B cell (primary cell): ENCODE data around the gene NBAS. TPM values are rescaled to one million over a fixed set of nuclear protein-coding genes. Genes with fewer than 3 reads are reported as not detected.

Experiments
- ATAC-seq: fragments of 200-7000 bp; cut with Tn5 transposase; one replicate; pipeline ENCODE4 v1.10.0; 2021; ENCODE audit warnings: low read depth, mild to moderate bottlenecking, moderate number of reproducible peaks, moderate library complexity
- CTCF ChIA-PET: fragments of 350-600 bp; sonication (Branson Sonifier 250); formaldehyde crosslinking; loops from one replicate; lab custom pipeline; 2021; ENCODE audit warnings: antibody characterized with exemption, inconsistent platforms; lab: Charles Lee
- POLR2A ChIA-PET: fragments of 350-600 bp; sonication (Branson Sonifier 250); formaldehyde crosslinking; loops from one replicate; lab custom pipeline; 2021; ENCODE audit warnings: antibody characterized with exemption; lab: Charles Lee
- DNase-seq: peaks from one replicate; pipeline ENCODE4 v3.0.0; 2013
- H2AFZ ChIP-seq: 2 replicates; pipeline ENCODE4 v1.6.1; 2012; ENCODE audit warnings: mild to moderate bottlenecking, low read depth, low read length; ENCODE audit not compliant: insufficient read depth, poor library complexity, severe bottlenecking
- H3K27ac ChIP-seq, 2 donors: 1 replicate in 1 of 2; 2 replicates in 1 of 2; pipeline ENCODE4 v1.5.1; 2012 to 2013; ENCODE audit warnings: low read length in 2 of 2, mild to moderate bottlenecking in 2 of 2, moderate library complexity in 1 of 2
- H3K27me3 ChIP-seq, 4 experiments: fragments of 200-600 bp in 1 of 4; sonication (generic) in 1 of 4; replicated peaks in 1 of 4; 1 replicate in 2 of 4; 2 replicates in 2 of 4; pipeline versions ENCODE4 v1.6.1 to v1.7.0; 2013 to 2016; ENCODE audit warnings: low read length in 3 of 4, mild to moderate bottlenecking in 2 of 4, mixed read lengths in 1 of 4, moderate library complexity in 1 of 4; ENCODE audit not compliant: insufficient read depth in 4 of 4, control insufficient read depth in 3 of 4; ENCODE audit errors: control extremely low read depth in 1 of 4
- H3K36me3 ChIP-seq, 2 experiments: replicated peaks in 1 of 2; 1 replicate in 1 of 2; 2 replicates in 1 of 2; pipeline versions ENCODE4 v1.6.1 to v1.7.1; 2013; ENCODE audit warnings: low read length in 1 of 2; ENCODE audit not compliant: insufficient read depth in 2 of 2, control insufficient read depth in 1 of 2; ENCODE audit errors: control extremely low read depth in 1 of 2, extremely low read depth in 1 of 2
- H3K4me1 ChIP-seq, 2 donors: fragments of 200-600 bp in 1 of 2; sonication (generic) in 1 of 2; 1 replicate in 1 of 2; 2 replicates in 1 of 2; pipeline versions ENCODE4 v1.5.1 to v1.6.1; 2013 to 2017; ENCODE audit warnings: low read length in 2 of 2; ENCODE audit not compliant: control insufficient read depth in 2 of 2, insufficient read depth in 2 of 2
- H3K4me2 ChIP-seq: replicated peaks from 2 replicates; pipeline ENCODE3; 2012; ENCODE audit warnings: mild to moderate bottlenecking, low read depth, low read length; ENCODE audit not compliant: poor library complexity, severe bottlenecking
- H3K4me3 ChIP-seq, 5 experiments: fragments of 200-600 bp in 1 of 5; sonication (generic) in 1 of 5; 1 replicate in 3 of 5; 2 replicates in 2 of 5; pipeline versions ENCODE4 v1.5.1 to v1.7.0; 2011 to 2016; ENCODE audit warnings: low read length in 4 of 5, mild to moderate bottlenecking in 4 of 5, low read depth in 2 of 5, control low read depth in 1 of 5, moderate library complexity in 1 of 5; ENCODE audit not compliant: insufficient read depth in 1 of 5; ENCODE audit errors: control extremely low read depth in 1 of 5, extremely low read depth in 1 of 5
- H3K79me2 ChIP-seq: fragments of 200-600 bp; sonication (generic); one replicate; pipeline ENCODE4 v1.6.0; 2016; ENCODE audit warnings: low read length; ENCODE audit not compliant: control insufficient read depth, insufficient read depth
- H3K9ac ChIP-seq: fragments of 200-600 bp; sonication (generic); 2 replicates; pipeline ENCODE4 v1.6.1; 2017; ENCODE audit warnings: mild to moderate bottlenecking, low read length, moderate library complexity
- H3K9me3 ChIP-seq, 3 donors: one replicate each; pipeline versions ENCODE4 v1.6.1 to v1.7.1; 2013; ENCODE audit warnings: low read length in 2 of 3; ENCODE audit not compliant: control insufficient read depth in 2 of 3, insufficient read depth in 1 of 3; ENCODE audit errors: control extremely low read depth in 1 of 3
- H4K20me1 ChIP-seq: 2 replicates; pipeline ENCODE4 v1.6.0; 2012; ENCODE audit warnings: mild to moderate bottlenecking, low read length; ENCODE audit not compliant: insufficient read depth, control insufficient read depth, poor library complexity, severe bottlenecking
- H3K27ac Mint-ChIP-seq: one replicate; pipeline ENCODE4 v1.8.0; 2021; ENCODE audit warnings: mixed read lengths
- H3K27me3 Mint-ChIP-seq: one replicate; pipeline ENCODE4 v1.8.0; 2021; ENCODE audit warnings: mixed read lengths
- H3K4me1 Mint-ChIP-seq: one replicate; pipeline ENCODE4 v1.8.0; 2021; ENCODE audit warnings: mixed read lengths
- H3K4me3 Mint-ChIP-seq: one replicate; pipeline ENCODE4 v1.8.0; 2021; ENCODE audit warnings: mixed read lengths
- H3K9me3 Mint-ChIP-seq: one replicate; pipeline ENCODE4 v1.8.0; 2022; ENCODE audit warnings: mixed read lengths; ENCODE audit not compliant: insufficient read depth
- EZH2 ChIP-seq: IDR thresholded peaks from 2 replicates; pipeline ENCODE4 v1.6.1; 2012; ENCODE audit warnings: borderline replicate concordance, low read depth, mild to moderate bottlenecking, moderate library complexity, low read length; ENCODE audit not compliant: insufficient read depth, poor library complexity, severe bottlenecking
- WGBS: methylation state at CpG from one replicate; pipeline ENCODE4 v1.1.5; 2013; ENCODE audit warnings: missing lambda C conversion rate; ENCODE audit not compliant: insufficient coverage; 5-methylcytosine and 5-hydroxymethylcytosine counted together
- intact Hi-C: fragments of 100-400 bp; cut with micrococcal nuclease; formaldehyde crosslinking; loops from one replicate; pipeline ENCODE4 v1.10.0; 2022
- polyA plus RNA-seq: library from polyadenylated mRNA; depleted of rRNA; stranded (reverse); fragments of >200 nt; gene quantifications from 2 replicates; pipeline ENCODE4 v1.2.3, GENCODE V29; 2012
- total RNA-seq, 2 donors: library from RNA; stranded (reverse); fragments of 120-200 nt in 1 of 2; gene quantifications; 1 replicate in 1 of 2; 2 replicates in 1 of 2; pipeline versions ENCODE4 v1.2.3 to v1.2.4, GENCODE V29; 2013 to 2022
- TF ChIP-seq, protein P1 (sequence below): fragments of 200-600 bp; IDR thresholded peaks from one replicate; pipeline ENCODE4 v1.8.0; 2022; ENCODE audit warnings: antibody characterized with exemption, mild to moderate bottlenecking

Gene NBAS
- total and polyA plus RNA-seq, 2 donors (not counting 1 experiment from before 2014, with no cell fraction given), result 10.6 to 37.3 TPM

DNA sequence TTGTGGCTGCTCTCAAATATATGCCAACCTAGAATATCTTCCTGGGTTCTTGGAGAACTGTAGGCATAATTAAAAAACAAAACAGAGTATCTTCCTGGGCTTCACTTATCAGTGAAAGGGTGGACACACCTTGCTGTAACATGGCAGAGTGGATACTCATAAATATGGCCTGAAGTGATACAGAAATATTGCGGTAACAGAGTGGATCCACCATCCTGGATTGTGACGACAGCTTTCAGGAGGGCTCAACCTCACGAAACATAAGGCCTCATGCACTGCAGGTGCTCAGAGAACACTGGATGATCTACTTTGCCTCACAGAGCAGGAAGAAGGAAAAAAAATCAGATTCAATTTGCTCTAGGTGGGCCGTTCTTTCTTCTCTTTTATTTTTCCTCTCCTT, 336.0 kb downstream of the NBAS start:
- DNase-seq (no peak), ATAC-seq (no peak)
- H3K27ac Mint-ChIP-seq, result no peak overlapping the region
- H3K36me3 ChIP-seq, result peaks cover 5 to 7% of the 10 kb centered on the region in 2 experiments
- ChIA-PET POLR2A (no interaction called here), CTCF (no interaction called here)
- no peak overlapping the region for H3K4me3 ChIP-seq
- TF ChIP-seq EZH2, result no peak
- TF ChIP-seq, protein P1, sequence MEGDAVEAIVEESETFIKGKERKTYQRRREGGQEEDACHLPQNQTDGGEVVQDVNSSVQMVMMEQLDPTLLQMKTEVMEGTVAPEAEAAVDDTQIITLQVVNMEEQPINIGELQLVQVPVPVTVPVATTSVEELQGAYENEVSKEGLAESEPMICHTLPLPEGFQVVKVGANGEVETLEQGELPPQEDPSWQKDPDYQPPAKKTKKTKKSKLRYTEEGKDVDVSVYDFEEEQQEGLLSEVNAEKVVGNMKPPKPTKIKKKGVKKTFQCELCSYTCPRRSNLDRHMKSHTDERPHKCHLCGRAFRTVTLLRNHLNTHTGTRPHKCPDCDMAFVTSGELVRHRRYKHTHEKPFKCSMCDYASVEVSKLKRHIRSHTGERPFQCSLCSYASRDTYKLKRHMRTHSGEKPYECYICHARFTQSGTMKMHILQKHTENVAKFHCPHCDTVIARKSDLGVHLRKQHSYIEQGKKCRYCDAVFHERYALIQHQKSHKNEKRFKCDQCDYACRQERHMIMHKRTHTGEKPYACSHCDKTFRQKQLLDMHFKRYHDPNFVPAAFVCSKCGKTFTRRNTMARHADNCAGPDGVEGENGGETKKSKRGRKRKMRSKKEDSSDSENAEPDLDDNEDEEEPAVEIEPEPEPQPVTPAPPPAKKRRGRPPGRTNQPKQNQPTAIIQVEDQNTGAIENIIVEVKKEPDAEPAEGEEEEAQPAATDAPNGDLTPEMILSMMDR, result no peak
- H3K79me2 ChIP-seq, result no peaks in the 10 kb centered on the region
- H3K27me3 Mint-ChIP-seq, result no peaks in the 10 kb centered on the region
- H3K4me1 Mint-ChIP-seq, result no peaks in the 10 kb centered on the region
- no peaks in the 10 kb centered on the region for H3K9me3 ChIP-seq
- no peaks in the 10 kb centered on the region for H3K4me1 ChIP-seq
- H3K4me3 Mint-ChIP-seq, result no peak overlapping the region
- H2AFZ ChIP-seq, result no peak overlapping the region
- H4K20me1 ChIP-seq, result no peaks in the 10 kb centered on the region
- H3K4me2 ChIP-seq, result no peak overlapping the region
- no peaks in the 10 kb centered on the region for H3K27me3 ChIP-seq
- 100% methylated on average over 2 of the region's 4 CpGs for WGBS
- H3K9me3 Mint-ChIP-seq, result no peaks in the 10 kb centered on the region
- intact Hi-C loops, result no loop called here
- no peak overlapping the region for H3K27ac ChIP-seq
- H3K9ac ChIP-seq, result no peak overlapping the region

DNA sequence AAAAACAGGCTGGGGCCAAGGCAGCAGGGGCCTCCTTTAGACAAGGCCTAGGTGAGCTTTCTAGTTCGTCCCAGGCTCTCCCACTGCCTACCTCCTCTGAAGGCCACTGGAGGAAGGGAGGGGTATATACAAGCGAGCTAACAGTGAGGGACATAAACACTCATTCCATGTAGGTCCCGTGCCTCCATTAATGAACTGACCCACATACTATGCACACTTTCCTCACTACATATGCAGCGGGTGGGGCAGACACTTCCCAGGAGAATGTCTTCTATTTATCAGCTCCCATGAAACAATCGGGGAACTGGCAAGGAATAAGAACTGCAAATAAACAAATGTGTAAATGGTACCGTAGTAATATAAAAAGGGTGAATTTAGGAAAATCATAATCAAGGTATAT, 336.5 kb downstream of the NBAS start:
- POLR2A ChIA-PET, result no interaction called here
- no peak overlapping the region for H3K4me2 ChIP-seq

More for the DNA sequence above, 336.5 kb downstream of the NBAS start:
- no peaks in the 10 kb centered on the region for H3K9me3 ChIP-seq
- H3K4me3 Mint-ChIP-seq, result no peak overlapping the region
- H3K27ac ChIP-seq, result no peak overlapping the region
- H3K27me3 Mint-ChIP-seq, result no peaks in the 10 kb centered on the region
- peaks cover 5 to 7% of the 10 kb centered on the region in 2 experiments for H3K36me3 ChIP-seq
- H4K20me1 ChIP-seq, result no peaks in the 10 kb centered on the region
- no CpG with 5 or more reads among the region's 6 CpGs for WGBS
- no peak overlapping the region for H3K9ac ChIP-seq
- no peaks in the 10 kb centered on the region for H3K9me3 Mint-ChIP-seq
- H3K27ac Mint-ChIP-seq, result no peak overlapping the region
- no peak overlapping the region for H2AFZ ChIP-seq
- CTCF ChIA-PET, result no interaction called here
- DNase-seq (no peak), ATAC-seq (no peak)
- intact Hi-C loops, result no loop called here
- no peaks in the 10 kb centered on the region for H3K27me3 ChIP-seq
- H3K4me3 ChIP-seq, result no peak overlapping the region
- no peak for TF ChIP-seq EZH2
- TF ChIP-seq, protein P1, result no peak
- H3K4me1 ChIP-seq, result no peaks in the 10 kb centered on the region
- no peaks in the 10 kb centered on the region for H3K4me1 Mint-ChIP-seq
- no peaks in the 10 kb centered on the region for H3K79me2 ChIP-seq
